ENCODE data around the gene GID8.
"Not testable (repeated sequence)": the region's sequence is repeated elsewhere in the genome, so short reads cannot be mapped to it uniquely, and the experiment has no call there.

GID8 gene

DNA sequence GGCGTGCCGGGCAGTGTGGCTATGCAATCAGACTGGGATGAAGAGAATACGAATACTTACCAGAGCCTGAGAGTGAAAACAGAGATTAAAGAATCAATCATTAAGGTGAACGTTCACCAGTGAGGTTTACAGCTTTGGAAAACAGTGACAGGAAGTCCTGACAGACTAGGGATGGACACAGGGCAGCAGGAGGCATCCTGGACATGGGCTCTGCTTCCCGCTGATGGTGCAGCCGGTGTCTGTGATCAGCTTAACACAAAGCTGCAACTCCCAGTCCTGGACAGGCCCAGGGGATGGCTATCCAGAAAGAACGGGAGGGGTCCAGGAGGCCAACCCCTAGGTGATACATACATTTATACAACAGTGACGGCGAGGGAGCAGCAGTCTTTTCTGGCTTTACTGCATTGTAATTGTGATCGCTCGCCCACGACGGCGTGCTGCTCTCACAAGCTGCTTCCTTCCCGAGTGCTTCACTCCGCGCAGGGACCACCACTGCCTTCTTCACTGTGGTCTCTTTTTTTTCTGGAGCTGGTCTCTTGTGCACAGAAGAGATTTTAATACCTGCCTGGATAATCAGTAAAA, 32.3 kb upstream of the GID8 start:
- DNase-seq: no peak

DNA sequence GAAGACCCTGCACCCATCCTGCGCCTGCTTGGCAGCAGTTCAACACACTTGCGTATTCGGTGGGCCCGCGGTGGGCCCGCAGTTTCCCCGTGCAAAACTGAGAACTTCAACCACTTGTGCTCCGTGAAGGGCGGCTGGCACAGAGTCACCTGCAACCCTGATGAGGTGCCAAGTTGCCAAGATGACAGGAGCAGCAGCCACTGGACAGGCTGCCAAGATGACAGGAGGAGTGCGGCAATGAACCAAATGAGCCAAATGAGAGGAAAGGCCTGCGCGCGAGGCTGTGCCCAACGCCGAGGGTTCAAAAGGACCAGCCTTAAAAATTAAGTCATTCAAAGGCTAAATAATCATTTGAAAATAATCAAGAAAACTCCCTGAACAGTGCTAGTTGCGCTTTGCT, 31.7 kb upstream of the GID8 start:
- DNase-seq: no peak

DNA sequence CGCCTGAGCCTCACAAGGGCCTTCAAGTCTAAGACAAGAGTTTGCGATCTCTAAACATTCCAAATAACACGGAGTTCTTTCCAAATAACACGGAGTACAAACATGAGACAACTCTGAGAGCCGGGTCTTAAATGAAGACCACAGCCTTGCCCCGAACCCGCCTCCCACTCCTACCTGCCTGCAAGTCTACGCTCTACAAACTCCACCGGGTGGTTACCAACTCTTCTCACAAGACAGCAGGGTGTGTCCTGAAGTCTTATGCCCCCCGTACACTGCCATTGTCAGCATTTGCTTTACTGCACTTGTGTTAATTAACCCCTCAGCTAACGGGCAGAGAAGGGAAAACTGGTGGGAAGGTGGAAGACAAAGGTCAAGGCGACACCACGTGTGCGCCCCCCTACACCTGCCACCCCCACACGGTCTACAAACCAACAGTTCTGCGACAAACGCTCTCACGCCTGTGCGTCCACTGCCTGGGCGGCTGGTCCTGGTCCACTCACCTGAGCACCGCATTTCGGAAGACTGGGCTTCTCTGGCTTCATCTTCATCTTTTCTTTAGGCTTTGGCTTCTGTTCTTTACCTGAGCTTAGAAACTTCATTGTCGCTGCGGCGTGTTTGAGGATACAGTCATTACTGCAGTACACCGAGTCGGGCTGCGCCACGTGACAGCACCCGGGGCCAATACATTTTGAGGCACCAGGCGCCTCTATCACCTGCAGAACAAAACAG, 31.1 kb upstream of the GID8 start:
- no peak for DNase-seq

GRCh38 chr20:62907384-62908317, 30.3 kb upstream of the GID8 start:
- DNase-seq: peak in 1 of 2 experiments; percentile 45

DNA sequence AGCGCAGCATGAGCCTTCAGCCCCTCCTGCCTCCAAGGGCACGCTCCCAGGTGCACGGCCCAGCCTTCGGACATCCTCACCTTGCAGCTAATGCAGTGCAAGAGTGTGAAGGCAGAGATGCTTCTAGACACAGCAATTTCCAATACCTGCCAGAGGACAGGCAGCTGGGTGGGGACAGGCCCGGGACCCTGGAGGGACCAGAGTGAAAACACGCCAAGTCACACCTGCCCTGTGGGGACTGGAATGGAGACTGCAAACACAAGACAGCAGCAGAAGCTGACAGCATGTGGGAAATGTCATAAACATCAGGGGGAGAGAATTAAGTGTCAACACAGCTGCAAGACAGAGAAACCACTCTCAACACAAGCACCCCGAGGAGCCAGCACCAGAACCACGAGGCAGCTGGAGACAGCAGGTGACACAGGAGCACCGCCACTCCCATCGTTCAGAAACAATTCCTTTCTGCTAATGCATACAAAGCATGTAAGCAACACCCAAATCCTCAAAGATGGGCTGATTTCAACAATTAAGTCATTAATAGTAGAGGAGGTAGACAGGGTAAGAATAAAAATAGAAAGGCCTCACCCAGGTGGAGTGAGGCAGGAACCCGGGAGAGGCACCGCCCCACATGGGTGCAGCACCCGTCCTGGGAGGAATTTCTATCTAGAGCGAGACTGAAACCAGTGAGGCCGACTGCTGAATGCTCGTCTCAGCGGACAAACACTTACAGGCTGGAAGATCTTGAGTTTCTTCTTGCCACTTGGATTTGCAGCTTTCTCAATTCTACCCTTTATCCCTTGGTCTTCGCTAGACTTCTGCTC, 28.8 kb upstream of the GID8 start:
- DNase-seq: no peak

DNA sequence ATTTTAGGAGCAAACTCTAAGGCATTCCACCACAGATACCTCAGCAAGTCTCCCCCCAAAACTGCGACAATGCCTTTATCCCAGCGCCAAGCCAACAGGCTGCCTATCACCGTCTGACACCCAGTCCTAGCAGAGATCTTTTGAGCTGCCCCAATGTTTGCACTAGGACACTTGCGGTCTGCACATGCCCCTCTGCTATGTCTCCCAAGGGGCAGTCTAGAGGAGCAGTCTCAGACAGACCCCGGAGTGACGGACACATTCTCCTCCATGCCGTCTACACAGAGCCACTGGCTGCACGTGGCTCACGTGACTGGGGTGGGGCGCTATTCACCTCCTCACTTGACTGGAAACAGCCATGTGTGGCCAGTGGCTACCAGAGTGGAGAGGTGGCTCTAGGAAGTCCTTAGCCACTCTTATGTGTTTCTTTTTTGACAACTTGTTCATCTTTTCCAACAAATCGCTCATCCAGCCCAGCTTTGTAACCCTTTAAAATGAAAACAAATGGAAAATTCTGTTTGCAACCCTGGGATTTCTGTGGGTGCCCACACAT, 27.7 kb upstream of the GID8 start:
- no peak for DNase-seq

- no peak for DNase-seq
These were observed 27.0 kb upstream of the GID8 start for GRCh38 chr20:62910777-62911497.

- no peak for DNase-seq
These were observed 26.2 kb upstream of the GID8 start for GRCh38 chr20:62911701-62912280.

- DNase-seq: no peak
These were observed 24.8 kb upstream of the GID8 start for GRCh38 chr20:62913043-62913630.

GRCh38 chr20:62914436-62914835, 23.5 kb upstream of the GID8 start:
- DNase-seq: no peak

GRCh38 chr20:62914970-62915457, 22.9 kb upstream of the GID8 start:
- DNase-seq: peak; percentile 88 to 90

DNA sequence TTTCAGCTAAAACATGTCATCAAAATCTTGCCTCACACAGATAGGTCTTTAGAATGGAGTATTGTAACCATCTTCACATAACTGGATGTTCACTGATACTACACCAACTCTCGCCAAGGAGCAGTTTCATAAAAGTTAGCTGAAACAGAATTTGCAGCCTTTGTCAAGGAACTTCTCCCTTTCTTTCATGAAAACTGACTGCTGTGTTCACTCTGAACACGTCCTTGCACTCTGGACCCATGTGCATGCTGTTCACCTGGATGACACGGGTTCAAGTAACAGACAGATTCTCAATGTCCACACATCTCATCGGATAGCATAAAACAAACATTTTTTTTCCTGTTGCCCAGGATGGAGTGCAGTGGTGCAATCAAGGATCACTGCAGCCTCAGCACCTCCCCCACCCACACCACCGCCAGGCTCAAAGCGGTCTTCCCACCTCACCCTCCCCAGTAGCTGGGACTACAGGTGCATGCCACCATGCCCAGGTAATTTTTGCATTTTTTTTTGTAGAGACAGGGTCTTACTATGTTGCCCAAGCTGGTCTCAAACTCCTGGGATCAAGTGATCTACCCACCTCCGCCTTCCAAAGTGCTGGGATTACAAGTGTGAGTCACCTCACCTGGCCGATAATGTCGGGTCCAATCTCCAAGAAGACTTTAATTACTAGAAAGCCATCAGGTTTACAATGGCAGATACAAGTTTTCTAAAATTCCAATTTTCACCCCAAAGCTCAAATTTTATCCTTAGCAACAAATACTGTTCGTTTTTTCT, 21.1 kb upstream of the GID8 start:
- no peak for DNase-seq

DNA sequence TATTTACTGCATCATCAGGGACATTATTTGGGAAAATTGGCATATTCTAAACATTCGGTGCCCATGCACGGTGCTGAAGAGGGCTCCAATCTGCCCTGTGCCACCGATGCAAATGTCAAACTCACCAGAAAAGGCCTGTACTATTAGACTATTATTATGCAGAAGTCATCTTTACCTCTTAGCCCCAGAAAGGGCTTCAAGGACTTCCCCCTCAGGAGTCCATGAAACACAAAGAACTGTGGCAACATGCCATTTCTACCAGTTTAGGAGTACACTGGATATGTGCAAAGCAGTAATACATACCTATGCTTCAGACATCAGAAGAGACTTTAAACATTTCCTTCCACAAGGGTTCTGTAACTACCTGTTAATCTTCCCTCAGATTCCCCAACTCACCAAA, 20.2 kb upstream of the GID8 start:
- no peak for DNase-seq

- no peak for DNase-seq
These were observed 19.8 kb upstream of the GID8 start for GRCh38 chr20:62918147-62918546.

GRCh38 chr20:62918831-62919230, 19.1 kb upstream of the GID8 start:
- no peak for DNase-seq

DNA sequence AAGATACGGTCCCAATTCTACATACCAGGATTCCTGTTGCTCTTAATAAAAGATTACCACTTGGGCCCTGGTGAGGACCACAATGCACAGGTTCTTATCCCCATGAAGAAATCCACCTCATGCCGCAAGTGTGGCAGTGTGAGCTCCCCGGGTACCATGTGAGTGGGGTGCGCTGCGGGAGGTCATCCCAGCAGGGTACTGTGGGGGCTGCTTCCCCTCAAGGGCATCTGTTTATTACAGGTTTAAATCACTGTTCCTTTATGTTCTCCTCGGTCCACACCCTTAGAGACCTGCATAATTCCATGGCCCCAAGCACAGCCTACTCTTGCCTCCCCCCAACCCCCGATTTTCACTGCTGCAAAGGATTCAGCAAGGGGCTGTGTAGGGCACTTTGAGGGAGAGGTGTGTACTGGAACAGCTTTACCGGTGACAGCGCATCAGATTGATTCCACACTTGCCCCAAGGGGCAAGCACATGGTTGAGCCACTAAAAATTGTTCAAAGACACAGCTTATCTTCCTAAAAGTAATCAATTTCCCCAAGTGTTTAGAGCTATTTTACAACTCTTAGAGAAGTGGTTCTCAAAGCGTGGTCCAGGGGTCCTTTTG, 17.8 kb upstream of the GID8 start:
- DNase-seq: no peak

GRCh38 chr20:62921119-62921687, 16.7 kb upstream of the GID8 start:
- peak; percentile 55 to 82 for DNase-seq

DNA sequence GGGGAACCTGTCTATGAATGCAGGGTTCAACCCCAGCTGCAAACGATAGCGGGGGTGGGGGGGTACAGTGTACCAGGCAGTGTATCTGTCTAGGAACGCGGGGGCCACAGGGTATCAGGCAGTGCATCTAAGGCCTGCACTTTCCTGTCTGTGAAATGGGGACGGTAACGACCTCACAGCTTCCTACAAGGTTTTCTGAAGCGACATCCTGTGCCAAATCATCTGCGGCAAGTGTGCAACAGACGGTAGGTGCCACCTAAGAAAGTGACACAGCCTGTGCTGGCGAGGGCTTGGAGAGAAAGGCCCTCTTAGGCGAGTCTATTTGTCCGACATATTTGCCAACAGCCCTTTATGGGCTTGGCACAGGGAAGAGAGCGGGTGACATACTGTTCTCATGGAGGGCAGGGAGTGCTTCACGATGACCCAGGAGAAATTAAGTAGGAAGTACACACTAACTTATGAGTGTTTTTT, 15.5 kb upstream of the GID8 start:
- DNase-seq: no peak

- DNase-seq: not testable (repeated sequence)
These were observed 14.8 kb upstream of the GID8 start for GRCh38 chr20:62923059-62923668.
